CD1c-positive myeloid dendritic cell (primary cell): ENCODE results near the gene CLIC5.

Experiments
- DNase-seq: peaks from one replicate; pipeline ENCODE4 v3.0.0-alpha.2; 2016; ENCODE audit errors: extremely low spot score

Gene CLIC5

DNA sequence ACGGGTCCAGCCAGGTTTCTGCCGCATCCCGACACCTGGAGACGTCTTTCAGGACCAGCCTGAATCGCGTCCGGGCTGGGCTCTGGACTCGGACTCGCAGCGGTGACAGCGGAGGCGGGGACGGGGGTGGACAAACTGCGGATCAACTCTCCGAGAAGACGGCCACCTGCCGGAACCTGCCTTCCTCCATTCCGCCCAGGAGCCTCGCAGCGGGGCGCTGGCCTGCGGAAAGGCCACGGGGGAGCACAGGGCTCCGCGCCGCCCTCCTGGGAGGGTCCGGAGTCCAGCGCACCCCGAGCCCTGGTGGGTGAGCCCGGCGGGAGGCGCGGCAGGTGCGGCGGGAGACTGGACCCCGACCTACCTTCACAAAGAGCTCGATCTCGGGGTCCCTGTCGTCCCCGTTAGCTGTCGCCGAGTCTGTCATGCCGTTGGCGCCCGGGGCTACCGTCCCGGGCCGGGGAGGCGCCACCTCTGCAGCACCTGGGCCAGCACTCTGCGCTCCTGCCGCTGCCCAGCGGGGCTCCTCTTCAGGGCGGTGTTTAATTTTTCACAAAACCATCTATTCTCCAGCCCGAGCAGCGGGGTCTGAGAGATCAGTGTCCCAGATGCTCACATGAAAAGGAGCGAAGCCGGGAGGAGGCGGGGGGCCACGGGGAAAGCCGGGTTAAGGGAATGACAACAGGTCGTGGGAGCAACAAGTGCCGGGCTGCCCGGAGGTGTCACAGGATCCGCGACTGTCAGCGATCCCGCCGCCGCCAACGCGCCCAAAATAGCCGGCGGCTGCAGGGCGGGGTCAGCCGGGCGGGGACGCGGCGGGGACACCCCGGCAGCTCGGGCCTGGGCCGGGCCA lies at the start of gene CLIC5:
Gene CLIC5 (minus strand): TSS at position 742 of the 850 bp plus-strand sequence. CDS start 318 bp downstream, at position 424.
- DNase-seq: no peak

DNA sequence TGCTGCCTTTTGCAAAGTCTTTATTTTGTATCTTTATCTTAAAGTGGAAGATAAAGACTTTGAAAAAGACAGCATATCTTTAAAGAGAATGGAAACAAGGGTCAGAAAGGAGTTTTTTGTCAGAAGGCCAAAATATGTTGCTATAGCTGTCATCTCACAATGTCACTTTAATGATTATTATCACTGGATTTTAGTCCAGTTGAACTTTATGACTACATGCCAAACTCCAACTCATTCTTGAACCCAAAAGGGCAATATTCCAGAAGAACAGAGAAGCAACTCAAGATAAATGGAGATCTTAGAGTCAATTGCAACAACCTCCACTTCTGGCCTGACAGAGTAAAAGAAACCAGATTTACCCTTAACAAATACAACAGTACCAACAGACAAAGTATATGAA lies 47.3 kb upstream of the CLIC5 start:
- DNase-seq: no peak

DNA sequence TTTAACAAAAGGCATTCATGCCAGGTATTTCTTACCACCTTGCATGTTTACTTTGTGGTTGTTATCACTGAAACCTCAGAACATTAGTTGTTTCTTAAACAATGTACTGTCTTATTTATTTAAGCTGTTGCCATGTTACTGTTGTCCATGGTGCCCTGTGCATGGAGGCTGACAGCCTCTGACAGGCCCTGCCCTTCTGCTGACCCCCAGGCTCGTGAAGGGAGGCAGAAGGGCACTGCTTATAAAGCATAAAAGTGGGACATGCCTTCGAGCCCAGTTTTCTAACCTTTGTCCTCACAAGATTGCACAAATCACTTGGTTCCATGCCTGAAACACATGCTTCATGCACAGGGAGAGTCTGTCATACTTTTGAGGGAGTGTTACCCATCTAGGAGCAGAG lies 46.7 kb upstream of the CLIC5 start:
- no peak for DNase-seq

DNA sequence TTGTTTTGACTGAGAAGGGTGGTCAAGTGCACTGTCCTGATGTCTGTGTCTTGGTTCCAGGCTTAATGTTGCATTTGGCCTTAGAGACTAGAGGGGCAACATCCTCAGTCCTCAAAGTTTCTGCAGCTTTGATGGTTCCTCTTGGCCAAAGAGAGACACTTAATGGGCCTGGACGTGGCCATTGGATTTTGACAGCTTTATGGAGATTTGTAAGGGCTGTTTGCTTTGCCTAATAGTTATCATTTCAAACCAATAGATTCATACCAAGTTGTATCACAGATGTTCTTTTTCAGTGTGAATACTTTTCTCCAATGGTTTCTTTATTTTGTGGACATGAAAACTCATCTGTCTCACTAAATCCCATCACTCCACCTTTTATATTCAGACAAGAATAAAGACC lies 45.8 kb upstream of the CLIC5 start:
- DNase-seq: no peak

DNA sequence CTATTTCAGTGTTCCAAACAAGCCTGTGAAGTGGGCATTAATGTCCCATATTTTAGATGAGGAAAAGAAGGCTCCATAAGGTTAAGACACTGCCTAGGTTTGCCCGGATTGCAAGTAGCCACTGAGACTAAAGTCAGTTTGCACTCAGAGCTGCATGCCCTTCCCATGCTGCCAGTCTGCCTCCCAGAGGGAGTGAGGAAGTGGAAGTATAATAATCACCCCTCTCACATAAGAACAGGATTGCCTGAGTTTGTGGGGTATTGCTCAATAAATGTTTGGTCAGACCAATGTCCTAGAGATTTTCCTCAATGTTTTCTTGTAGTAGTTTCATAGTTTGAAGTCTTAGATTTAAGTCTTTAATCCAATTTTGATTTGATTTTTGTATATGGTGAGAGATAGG lies 43.9 kb upstream of the CLIC5 start:
- DNase-seq: peak; percentile 13

DNA sequence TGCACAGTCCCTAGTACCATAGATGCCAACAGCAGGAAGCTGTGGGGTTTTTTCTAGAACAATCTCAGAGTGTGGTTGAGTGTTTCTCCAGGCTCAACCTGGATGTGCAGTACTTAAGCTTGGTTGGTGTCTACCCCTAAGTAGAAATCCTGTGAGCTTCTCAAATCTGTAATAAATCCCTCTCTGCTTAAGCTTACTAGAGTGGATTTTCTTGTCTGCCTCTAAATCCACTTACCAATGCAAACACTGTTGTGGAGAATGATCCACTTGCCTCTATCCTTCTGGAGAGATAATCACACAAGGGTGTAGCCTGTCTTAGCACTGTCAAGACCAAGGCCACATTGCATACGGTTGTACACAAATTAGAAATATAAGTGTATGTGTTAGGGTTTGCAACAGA lies 43.3 kb upstream of the CLIC5 start:
- DNase-seq: no peak

DNA sequence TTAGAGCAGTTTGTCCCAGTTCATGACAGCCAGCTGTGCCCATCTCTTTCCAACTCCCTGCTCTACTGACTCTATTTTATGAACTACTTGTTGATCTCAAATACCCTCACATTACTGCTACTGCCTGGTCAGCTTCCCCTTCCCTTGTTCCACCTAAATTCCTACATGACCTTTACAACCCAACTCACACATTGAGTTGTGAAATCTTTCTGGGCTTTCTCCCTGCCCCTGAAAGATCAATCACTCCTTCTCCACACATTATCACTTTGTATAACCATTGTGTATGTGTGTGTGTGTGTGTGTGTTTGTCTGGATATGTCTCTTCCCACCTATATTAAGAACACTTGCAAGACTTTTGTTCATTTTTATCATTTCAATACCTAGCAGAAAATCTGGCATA lies 42.1 kb upstream of the CLIC5 start:
- DNase-seq: no peak

DNA sequence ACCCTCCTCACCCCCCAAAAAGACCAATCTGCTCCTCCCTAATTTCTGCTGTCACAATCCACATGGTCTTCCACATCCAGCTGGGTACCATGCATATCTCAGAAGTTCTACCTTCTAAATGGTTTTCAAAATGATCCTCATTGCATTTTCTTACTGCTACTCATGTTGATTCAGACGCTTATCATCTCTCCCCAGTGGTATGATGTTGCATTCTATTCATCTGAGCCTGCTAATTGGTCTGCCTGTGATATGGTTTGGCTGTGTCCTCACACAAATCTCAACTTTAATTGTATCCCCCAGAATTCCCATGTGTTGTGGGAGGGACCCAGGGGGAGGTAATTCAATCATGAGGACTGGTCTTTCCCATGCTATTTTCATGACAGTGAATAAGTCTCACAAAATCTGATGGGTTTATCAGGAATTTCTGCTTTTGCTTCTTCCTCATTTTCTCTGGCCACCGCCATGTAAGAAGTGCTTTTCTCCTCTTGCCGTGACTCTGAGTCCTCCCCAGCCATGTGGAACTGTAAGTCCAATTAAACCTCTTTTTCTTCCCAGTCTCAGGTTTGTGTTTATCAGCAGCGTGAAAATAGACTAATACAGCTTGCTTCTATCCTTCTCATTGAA lies 41.4 kb upstream of the CLIC5 start:
- no peak for DNase-seq

DNA sequence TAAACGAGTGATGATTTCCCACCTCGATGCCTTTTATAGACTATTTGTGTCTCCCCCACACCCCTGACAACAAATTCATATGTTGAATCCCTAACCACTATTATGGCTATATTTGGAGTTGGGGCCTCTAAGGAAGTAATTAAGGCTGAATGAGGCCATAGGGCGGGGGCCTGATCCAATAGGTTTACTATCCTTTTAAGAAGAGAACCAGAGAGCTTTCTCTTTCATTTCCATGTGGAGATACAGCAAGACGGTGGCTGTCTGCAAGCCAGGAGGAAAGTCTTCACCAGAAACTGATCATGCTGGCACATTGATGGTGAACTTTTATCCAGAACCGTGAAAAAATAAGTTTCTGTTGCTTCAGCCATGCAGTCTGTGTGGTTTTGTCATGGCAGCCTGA lies 38.9 kb upstream of the CLIC5 start:
- no peak for DNase-seq

DNA sequence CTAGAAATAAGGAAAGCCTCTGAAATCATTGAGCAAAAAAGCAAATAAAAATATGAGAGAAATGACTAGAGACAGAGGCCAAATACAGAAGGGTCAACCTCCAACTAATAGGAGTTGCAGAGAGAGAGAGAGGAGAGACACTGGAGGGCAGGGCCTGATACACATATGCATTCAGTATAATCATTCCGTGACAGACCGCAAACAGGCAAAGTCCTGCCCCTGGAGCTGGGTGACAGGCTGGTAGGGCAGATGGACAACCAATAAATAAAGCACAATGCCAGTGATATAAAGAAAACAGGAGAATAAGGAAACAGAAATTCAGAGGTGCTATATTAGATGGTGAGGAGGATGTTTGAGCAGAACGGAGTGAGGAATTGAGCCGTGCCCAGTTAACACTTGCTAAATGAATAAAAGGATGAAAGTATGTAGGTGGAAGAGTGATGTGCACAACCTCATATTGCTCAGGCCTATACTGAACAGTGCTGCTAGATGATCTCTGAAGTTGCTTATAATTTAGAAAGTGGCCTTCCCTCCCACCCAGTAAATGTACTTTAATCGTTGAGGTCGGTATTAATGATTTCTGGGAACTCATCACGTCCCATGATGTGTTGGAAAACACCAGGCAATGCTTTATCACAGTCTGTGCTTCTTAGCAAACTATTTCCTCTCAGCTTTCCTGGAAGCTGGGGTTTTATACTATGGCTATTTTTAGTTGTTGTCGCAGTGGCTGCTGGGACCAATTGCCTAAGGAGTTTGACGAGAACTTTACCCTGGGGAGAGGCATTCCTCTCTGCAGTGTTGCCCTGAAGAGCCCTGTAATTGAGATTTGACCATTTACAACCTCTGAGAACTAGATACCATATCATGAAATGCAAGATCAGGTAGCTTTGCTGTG lies 37.6 kb upstream of the CLIC5 start:
- DNase-seq: no peak

DNA sequence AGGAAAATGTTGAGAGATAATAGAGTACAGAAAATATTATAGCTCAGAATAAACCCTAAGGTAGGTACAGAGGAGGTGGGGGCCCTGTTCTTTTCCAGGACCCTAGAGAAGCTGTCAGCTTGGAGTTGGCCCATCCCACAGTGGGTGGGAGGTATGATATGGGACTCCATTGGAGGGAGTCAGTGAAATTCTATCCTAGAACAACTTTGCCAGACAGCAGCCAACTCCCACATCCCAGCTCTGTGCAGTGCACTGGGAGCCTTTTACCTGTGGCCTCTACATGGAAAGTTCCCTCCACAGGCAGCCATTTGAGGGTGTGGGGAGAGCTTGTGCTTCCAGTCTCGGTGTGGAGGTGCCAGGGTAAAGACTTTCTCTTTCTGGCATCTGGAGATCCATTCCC lies 36.8 kb upstream of the CLIC5 start:
- DNase-seq: no peak

DNA sequence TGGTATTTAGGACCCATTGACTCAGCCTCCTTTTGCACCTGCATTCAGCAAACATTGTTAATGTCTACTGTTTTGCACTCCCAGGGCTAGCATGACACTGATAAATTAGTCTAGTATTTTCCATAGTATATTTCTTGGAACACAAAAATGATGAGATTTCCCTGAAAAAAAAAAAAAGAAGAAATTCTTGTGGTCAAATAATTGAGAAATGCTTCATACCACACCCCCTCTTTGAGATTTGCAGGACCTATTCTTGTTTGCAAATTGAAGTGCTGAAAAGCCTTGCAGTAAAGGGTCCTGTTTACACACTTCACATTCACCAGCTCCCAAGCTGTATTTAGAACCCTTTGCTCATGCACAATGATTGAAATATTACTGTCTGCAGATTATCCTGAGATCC lies 36.3 kb upstream of the CLIC5 start:
- no peak for DNase-seq

DNA sequence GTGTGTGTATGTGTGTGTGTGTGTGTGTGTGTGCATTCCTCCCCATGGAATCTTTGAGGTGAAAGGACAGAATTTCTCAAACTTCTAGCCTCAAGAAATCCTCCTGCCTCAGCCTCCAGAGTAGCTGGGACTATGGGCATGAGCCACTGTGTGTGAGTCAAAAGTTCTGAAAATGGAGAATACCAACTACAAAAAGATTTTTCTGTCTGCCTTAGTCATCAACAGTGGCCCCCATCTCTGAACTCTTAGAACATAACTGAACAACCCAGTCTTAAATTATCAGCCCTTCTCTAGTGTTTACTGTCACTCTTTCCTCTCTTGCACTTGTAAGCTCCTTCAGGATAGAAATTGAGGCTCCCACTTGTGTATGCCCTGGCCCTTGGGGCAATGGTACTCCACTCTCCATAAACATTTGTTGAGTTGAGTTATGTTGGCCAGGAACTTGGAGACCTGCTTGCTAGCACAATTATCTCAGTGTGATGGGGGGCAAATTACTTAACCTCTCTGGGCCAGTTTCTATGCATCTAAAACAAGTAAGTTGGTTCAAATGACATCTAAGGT lies 35.3 kb upstream of the CLIC5 start:
- DNase-seq: no peak

DNA sequence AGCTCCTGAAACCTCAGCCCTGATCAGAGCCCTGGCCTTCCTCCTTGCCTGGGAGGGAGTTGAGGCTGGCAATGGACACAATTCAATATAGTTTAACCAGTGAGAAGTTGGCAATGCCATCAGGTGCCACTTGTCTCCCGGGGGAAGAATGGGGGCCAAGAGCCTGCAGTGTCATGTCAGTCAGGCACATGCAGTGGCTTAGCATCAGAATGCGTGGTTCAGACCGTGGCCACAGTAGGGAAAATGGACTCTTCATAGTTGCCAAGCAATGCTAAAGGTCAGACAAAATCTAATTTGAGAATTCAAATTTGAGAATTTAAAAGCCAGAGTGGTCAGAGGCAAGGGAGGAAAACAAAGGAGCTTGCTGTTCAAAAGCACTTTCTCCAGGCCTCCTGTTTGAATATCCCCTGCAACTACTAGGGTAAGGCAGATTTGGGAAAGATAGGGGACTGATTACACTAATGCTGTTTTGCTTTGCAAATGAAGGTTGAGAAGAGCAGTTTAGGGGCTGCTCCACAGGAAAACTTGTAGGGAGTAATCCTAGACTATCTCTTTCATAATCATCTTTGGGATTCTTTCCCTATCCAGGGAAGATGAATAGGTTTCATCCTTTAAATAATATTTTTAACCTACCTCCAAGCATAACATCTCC lies 33.1 kb upstream of the CLIC5 start:
- no peak for DNase-seq

DNA sequence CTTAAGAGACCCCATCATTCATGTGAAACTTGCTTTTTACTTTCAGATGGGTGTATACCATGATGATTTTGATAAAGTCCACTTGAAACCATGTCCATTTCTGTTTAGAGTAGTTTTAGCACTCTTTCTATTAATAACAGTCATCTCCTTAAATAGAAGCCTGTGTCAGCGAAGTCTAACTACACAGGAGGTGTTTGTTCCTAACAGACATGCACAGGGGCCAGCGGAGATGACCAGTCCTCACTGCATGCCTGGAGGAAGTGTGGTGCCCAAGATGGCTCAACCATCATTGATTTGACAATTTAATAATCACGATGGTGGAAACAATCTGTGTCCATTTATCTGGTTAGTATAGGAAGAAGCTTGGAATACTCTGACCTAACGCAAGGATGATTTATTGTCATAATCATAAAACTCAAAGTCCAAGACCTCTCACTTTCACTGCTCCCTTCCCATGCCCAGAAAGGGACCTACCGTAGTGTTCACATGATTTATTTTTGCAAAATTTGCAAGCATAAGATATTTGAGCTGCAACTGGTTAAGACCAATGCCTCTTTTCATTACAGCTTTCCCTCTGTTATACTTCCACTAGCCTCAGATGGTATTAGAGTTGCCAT lies 31.0 kb upstream of the CLIC5 start:
- no peak for DNase-seq

DNA sequence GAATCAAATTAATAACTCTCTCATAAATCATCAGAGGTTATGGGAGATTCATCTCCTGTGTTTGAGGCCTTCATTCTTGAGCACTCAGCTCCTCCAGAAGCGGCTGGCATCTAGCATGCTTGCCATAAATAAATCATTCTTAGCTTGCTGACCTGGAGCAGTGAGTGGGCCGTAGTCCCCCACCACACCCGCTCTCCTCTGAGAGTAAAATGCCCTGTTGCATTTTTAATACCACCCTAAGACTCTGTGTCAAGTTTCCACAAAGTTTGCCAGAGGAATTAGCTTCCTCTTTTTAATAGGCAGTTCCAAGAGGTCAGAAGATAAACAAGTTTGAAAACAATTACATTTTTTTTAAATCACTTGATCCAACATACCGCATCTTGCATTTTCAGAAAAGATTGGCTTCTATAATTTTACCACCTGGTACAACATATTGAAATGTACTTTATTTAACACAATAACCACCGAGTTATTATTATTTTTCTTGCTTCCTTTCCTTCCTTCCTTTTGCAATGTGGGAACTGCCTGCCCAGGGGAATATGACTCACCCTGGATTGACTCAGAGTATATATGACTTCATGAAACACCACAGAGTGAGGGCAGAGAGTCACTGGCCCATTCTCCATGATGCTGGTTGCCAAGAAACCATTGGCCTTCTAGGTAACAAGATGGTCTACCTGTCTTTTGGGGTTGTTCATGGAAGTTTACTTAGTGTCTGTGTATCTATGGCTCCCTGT lies 29.4 kb upstream of the CLIC5 start:
- peak; percentile 68 for DNase-seq

DNA sequence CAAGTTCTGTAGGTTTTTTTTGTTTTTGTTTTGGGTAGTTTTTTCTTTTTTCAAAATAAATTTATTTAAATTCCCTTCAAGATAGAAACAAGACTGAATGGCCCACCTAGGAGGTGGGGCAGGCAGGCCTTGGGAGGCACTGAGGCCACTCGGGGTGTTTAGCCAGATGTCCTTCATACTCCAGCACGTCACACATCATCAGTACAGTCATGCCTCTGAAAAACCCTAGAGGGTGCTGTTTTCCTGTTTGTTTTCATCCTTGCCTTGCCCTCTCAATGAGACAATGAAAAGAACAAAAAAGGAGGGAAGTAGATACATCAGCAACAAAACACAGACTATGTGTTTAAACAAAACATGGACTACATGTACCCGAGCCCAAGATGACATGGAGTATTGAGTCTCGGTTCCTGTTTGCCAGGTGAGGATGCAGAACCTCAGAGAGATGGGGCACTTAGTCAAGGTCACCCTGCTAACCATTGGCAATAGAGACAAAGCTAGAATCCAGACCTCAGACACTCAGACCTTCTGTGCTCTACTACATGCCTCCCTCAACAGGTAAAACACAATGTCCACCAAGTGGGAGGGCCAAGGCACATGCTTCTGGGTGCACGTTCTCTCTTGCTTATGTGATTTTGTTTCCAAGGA lies 26.8 kb upstream of the CLIC5 start:
- peak; percentile 43 for DNase-seq

DNA sequence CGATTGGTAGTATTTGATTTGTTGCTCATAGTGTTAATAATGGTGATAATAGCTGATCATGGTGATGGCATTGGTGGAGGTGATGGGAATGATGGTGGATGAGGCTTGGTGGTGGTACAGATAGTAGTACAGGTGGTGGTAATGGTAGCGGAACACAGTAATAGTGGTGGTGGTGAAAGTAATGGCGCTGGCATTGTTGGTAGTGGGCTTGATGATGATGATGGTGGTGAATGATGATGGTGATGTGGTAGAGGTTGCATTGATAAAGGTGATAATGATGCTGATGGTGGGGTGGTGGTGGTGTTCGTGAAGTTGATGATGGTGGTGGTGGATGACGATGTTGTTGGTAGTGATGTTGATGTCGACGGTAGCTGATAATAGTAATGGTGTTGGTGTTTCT lies 24.6 kb upstream of the CLIC5 start:
- DNase-seq: no peak

DNA sequence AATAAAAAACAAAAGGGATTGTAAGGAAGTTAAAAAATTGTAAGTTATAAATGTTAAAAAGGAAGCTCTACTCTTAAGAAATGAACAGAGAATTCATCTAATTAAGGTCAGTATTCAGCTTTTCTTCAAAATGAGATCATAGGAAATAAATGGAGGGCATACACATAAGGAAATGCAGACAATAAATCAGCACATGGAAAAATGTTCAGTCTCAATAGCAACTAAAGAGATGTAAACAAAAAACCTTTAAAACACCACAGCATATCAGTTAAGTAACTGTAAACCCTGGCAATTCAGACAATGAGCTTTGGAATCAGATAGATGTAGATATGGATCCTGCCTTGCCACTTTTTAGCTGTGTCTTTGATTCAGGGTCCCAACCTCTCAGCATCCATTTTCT lies 24.0 kb upstream of the CLIC5 start:
- DNase-seq: no peak

DNA sequence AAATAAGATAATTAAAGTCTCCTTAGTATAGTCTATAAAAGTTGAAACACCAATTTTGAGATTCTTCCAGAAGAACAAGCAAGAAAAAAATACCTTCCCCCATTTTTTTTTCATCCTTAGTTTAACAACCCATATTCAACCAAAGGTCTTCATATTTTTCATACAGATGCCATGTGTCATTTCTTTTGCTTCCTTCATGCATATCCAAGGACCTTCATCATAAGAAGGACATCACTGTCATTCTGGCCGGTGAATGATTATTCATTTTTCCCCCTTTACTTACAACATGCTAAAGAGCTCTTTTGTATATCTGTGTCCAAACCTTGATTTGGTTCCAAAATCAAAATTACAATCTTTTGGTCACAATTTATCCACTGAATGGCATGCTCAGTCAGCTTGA lies 21.3 kb upstream of the CLIC5 start:
- no peak for DNase-seq
